GM10248 (cell line): ENCODE measurements around the gene RBM44.

ENCODE experiments used
- CTCF ChIA-PET: fragments of 300-600 bp; sonication (Branson Sonifier 250); formaldehyde crosslinking; extraction: SDS; loops from one replicate; lab custom pipeline; 2021; ENCODE audit warnings: antibody characterized with exemption; lab: Yijun Ruan, JAX
- POLR2A ChIA-PET: fragments of 350-650 bp; sonication (Branson Sonifier 250); formaldehyde crosslinking; extraction: SDS; loops from one replicate; lab custom pipeline; 2020; ENCODE audit warnings: antibody characterized with exemption; lab: Yijun Ruan, JAX
- DNase-seq: peaks from one replicate; pipeline ENCODE4 v3.0.0; 2012; ENCODE audit errors: extremely low spot score
- TF ChIP-seq, protein P1 (sequence below): IDR thresholded peaks from 2 replicates; pipeline ENCODE4 v1.5.1; 2012; ENCODE audit warnings: mild to moderate bottlenecking, low read depth; ENCODE audit errors: extremely low read depth, missing control alignments, control extremely low read depth

RBM44 gene

DNA sequence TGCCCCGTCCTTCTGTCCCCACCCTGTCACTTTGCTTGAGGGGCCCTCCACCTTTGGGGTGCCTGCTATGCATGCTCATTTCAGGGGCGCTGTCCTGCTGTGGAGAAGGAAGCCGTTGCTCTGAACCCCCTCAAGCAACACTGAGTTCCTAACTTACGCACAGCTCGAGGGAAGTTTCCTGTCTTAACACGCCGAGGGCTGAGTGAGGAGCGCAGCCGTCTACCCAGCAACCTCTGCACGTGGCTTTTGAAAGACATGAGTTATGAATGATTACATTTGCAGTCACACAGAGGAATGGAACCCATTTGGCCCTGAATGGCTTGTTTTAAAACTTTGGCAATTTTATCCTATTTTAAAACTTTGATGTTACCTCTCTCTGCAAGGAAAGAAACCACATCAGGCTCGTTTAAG, 74.8 kb downstream of the RBM44 start:
- TF ChIP-seq, protein P1, sequence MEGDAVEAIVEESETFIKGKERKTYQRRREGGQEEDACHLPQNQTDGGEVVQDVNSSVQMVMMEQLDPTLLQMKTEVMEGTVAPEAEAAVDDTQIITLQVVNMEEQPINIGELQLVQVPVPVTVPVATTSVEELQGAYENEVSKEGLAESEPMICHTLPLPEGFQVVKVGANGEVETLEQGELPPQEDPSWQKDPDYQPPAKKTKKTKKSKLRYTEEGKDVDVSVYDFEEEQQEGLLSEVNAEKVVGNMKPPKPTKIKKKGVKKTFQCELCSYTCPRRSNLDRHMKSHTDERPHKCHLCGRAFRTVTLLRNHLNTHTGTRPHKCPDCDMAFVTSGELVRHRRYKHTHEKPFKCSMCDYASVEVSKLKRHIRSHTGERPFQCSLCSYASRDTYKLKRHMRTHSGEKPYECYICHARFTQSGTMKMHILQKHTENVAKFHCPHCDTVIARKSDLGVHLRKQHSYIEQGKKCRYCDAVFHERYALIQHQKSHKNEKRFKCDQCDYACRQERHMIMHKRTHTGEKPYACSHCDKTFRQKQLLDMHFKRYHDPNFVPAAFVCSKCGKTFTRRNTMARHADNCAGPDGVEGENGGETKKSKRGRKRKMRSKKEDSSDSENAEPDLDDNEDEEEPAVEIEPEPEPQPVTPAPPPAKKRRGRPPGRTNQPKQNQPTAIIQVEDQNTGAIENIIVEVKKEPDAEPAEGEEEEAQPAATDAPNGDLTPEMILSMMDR, result no peak
- DNase-seq, result no peak
- CTCF ChIA-PET, result interaction anchor here (0.8 kb wide), 1 partner anchor 25 kb away, joined by 3 read pairs; no protein-coding TSS in a partner anchor
- POLR2A ChIA-PET, result no interaction called here

DNA sequence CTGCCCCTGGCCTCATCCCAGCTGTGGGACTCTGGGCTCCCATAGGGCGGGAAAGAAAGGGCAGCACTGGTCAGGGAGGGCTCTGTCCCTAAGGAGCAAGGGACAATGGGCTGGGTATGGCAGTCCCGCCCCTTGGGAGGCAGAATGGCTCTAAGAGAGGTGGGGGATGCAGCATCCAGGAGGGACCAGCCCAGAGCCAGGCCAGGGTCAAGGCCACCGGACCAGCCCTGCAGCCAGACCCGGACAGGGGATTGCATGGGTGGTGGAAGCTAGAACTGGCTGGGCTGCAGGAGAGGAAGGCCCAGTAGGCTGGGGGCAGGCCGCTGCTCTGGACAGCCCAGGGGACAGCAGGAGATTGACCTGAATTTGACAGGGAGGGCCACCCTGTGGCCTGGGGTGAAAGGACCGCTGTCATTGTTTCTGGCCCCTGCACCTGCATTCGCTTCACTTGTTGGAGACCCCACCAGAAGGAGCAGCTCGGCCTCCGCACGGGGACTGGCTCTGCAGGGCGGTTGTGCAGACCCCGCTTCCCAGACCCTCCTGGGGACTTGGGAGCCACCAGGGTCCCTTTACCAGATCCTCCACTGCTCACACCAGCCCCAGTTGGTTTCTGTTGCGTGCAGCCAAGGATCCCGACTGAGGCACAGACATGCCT, 75.4 kb downstream of the RBM44 start:
- CTCF ChIA-PET, result interaction anchor here (0.8 kb wide), 1 partner anchor 25 kb away, joined by 3 read pairs; no protein-coding TSS in a partner anchor
- TF ChIP-seq, protein P1, result no peak
- no peak for DNase-seq
- POLR2A ChIA-PET, result no interaction called here

DNA sequence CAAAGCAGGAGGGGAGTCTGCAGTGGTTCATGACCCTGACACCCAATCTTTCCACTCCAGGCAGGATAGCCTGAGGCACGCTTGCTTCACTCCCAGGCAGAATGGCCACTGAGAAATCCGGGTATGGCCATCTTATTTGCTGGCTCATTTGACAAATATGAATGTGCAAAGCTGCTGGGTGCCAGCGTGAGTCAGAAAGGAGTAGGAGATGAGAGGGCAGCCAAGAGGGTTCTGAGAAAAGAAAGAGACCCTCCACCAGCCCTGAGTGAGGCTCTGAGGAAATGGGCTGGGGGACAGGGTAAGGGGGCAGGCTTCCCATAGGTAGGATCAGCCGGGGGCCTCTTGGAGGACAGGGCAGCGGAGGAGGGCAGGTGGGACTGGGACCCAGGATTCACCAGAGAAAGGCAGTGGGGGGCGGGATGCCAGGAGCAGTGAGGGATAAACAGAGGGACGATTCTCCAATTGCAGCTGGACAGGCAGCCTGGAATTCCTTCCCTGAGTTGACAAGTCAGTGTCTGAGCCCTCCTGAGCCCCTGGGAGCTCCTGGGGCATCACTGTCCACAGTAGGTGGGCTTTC, 76.1 kb downstream of the RBM44 start:
- TF ChIP-seq, protein P1, result no peak
- CTCF ChIA-PET, result interaction anchor here (1.0 kb wide), 1 partner anchor 49 kb away, joined by 3 read pairs; no protein-coding TSS in a partner anchor
- no peak for DNase-seq
- POLR2A ChIA-PET, result no interaction called here

GRCh38 chr2:237875256-237876060, 76.9 kb downstream of the RBM44 start:
- ChIA-PET CTCF (interaction anchor here (1.0 kb wide), 1 partner anchor 48 kb away, joined by 3 read pairs; no protein-coding TSS in a partner anchor), POLR2A (no interaction called here)
- no peak for DNase-seq
- TF ChIP-seq, protein P1, result no peak

DNA sequence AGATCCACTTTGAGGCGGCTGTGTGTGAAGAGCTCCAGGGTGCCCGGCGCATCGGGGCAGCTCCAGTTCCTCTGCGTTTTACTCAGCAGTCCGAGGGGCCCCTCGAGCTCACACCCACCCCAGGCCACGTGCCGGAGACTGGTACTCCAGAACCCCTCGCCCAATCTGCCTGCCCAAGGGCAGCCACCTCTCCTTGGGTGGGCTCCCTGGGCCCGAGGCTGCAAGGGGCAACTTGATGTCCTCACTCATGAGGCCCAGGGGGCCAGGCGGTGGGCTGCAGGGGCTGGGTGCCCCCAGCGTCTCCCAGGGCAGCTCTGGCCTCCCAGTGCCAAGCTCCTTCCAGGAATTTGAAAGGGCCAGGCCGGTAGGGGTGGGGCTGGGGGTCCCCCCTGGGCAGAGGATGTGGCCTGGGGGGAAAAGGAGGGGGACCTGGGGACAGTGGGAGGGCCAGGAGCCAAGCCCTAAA, 77.5 kb downstream of the RBM44 start:
- ChIA-PET CTCF (no interaction called here), POLR2A (no interaction called here)
- TF ChIP-seq, protein P1, result no peak

DNA sequence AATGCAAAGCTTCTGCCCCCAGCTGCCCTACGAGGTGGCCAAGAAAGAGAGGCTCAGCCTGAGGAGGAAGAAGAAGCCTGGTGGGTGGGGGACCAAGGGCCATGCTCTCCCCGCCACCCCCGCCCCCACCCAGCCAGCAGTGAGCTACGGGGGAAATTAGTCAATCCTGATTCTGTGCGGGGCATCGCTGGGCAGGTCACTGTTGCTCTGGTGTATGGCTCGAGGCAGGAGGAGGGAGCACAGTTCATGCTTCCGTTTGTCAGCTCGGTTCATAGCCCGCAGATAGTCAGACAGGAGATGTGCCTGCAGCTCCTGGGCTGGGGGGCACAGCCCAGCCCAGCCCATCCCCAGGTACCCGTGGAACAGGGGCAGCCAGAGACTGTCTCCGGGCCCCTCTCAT, 78.0 kb downstream of the RBM44 start:
- TF ChIP-seq, protein P1, result no peak
- ChIA-PET POLR2A (no interaction called here), CTCF (no interaction called here)
- no peak for DNase-seq

More for the DNA sequence above, 77.5 kb downstream of the RBM44 start:
- DNase-seq, result no peak
